Ovary (tissue), 9 donors: ENCODE results near the gene TENT5C. TPM values are rescaled to one million over a fixed set of nuclear protein-coding genes. Genes with fewer than 3 reads are reported as not detected.

Experiments used
- DNase-seq, 5 donors: peaks; one replicate each; pipeline ENCODE4 v3.0.0-alpha.2; 2019 to 2020
- H3K27ac ChIP-seq, 2 donors: fragments of 200-600 bp; one replicate each; pipeline versions ENCODE4 v1.5.1 to v1.8.0; 2019 to 2022
- H3K27me3 ChIP-seq: fragments of 200-600 bp; one replicate; pipeline ENCODE4 v1.8.0; 2022
- H3K36me3 ChIP-seq: fragments of 200-600 bp; sonication (generic); one replicate; pipeline ENCODE4 v1.5.1; 2019
- H3K4me1 ChIP-seq: one replicate; pipeline ENCODE4 v1.8.1; 2013; ENCODE audit warnings: mild to moderate bottlenecking, moderate library complexity; ENCODE audit not compliant: insufficient read depth
- H3K4me3 ChIP-seq: fragments of 200-600 bp; sonication (generic); one replicate; pipeline ENCODE4 v1.5.1; 2017
- H3K9me3 ChIP-seq, 2 donors: fragments of 200-600 bp in 1 of 2; sonication (generic) in 1 of 2; one replicate each; pipeline versions ENCODE4 v1.5.1 to v1.8.1; 2013 to 2019; ENCODE audit warnings: mild to moderate bottlenecking in 1 of 2, moderate library complexity in 1 of 2
- EP300 ChIP-seq: sonication (generic); formaldehyde crosslinking; IDR thresholded peaks from one replicate; pipeline ENCODE4 v1.6.1; 2017; ENCODE audit warnings: antibody characterized with exemption
- POLR2A ChIP-seq: fragments of 450-650 bp; IDR thresholded peaks from one replicate; pipeline ENCODE4 v1.6.1; 2017; ENCODE audit warnings: antibody characterized with exemption, mild to moderate bottlenecking, moderate library complexity
- WGBS, 3 donors: extraction: QIAGEN DNeasy Blood & Tissue Kit in 1 of 3; methylation state at CpG; one replicate each; pipeline versions ENCODE4 v1.1.5 to v1.1.7; 2013 to 2017; 5-methylcytosine and 5-hydroxymethylcytosine counted together
- intact Hi-C, 4 donors: fragments of 100-400 bp; cut with DNase I; formaldehyde crosslinking; loops; one replicate each; pipeline versions ENCODE4 v1.11.0 to v1.15.1; 2022 to 2023
- polyA plus RNA-seq, 2 donors: library from polyadenylated mRNA; stranded (reverse); fragments of 200-250 nt in 1 of 2; fragments of 350-450 nt in 1 of 2; fragmentation: Illumina TruSeq in 1 of 2; extraction: RNeasy Lipid Tissue Mini Kit (QIAGEN cat#74804) in 1 of 2; gene quantifications; one replicate each; pipeline ENCODE4 v1.2.3, GENCODE V29; 2013 to 2014
- total RNA-seq, 7 donors: library from RNA; depleted of rRNA in 2 of 7; stranded (reverse); fragments of >200 nt in 2 of 7; fragmentation: NEBNext Ultra II Directional in 3 of 7; extraction: Animal tissue kit (Norgen Biotek cat#: 25700) in 3 of 7; gene quantifications; one replicate each; pipeline versions ENCODE4 v1.1.0 to v1.2.4, GENCODE V29; 2016 to 2023
- TF ChIP-seq, protein P1 (sequence below), 3 donors: fragments of 450-650 bp in 2 of 3; fragments of 200-600 bp in 1 of 3; IDR thresholded peaks; one replicate each; pipeline versions ENCODE4 v1.5.1 to v1.8.0; 2016 to 2022; ENCODE audit warnings: antibody characterized with exemption in 3 of 3, mild to moderate bottlenecking in 1 of 3
- donor health status: DM: no; HTN: no; CAD: no; lungs with moderate emphysema.
- donor health status: DM: no; HTN: no; CAD: no.
- donor health status: Bipolar disorder and iron deficiency.
- donor health status: DM: yes; HTN: yes; CAD: no.
- donor health status: DM: no; HTN: no; CAD: no.
- donor health status: DM: yes; HTN: yes; CAD: no.

Gene TENT5C
- total and polyA plus RNA-seq, 9 donors = 2.6 to 24.7 (median 11.4) TPM

DNA sequence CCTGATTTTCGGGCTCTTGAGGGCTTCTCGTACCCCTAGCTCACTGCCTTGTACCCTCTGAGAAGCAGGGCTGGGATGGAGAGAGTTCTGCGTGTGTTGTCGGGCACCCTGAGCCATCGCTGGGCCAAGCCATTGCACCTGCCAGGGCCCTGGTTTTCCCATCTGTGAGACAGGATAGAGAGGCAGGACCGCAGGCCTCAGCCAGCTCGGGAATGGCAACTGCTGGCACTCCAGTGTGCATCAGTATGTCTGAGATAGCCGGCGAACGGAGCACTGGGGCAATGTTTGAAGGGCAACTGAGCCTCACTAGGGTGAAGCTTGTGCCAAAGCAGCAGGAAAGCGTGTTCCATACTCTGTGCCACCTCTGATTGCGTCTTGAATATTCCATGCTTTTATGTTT, 66.9 kb downstream of the TENT5C start:
- WGBS, 3 donors = 93 to 97% (median 95%) methylated on average over 12 of the region's 12 CpGs
- Histone ChIP-seq H3K27ac (no peak overlapping the region), H3K36me3 (no peaks in the 10 kb centered on the region), H3K4me3 (no peak overlapping the region), H3K9me3 (no peaks in the 10 kb centered on the region), H3K4me1 (peaks cover 1% of the 10 kb centered on the region), H3K27me3 (no peaks in the 10 kb centered on the region)
- intact Hi-C loops = no loop called here
- DNase-seq = no peak
- TF ChIP-seq EP300 (no peak), POLR2A (no peak)
- TF ChIP-seq, protein P1, sequence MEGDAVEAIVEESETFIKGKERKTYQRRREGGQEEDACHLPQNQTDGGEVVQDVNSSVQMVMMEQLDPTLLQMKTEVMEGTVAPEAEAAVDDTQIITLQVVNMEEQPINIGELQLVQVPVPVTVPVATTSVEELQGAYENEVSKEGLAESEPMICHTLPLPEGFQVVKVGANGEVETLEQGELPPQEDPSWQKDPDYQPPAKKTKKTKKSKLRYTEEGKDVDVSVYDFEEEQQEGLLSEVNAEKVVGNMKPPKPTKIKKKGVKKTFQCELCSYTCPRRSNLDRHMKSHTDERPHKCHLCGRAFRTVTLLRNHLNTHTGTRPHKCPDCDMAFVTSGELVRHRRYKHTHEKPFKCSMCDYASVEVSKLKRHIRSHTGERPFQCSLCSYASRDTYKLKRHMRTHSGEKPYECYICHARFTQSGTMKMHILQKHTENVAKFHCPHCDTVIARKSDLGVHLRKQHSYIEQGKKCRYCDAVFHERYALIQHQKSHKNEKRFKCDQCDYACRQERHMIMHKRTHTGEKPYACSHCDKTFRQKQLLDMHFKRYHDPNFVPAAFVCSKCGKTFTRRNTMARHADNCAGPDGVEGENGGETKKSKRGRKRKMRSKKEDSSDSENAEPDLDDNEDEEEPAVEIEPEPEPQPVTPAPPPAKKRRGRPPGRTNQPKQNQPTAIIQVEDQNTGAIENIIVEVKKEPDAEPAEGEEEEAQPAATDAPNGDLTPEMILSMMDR (IDR thresholded peaks at IDR 0.05) = no peak

DNA sequence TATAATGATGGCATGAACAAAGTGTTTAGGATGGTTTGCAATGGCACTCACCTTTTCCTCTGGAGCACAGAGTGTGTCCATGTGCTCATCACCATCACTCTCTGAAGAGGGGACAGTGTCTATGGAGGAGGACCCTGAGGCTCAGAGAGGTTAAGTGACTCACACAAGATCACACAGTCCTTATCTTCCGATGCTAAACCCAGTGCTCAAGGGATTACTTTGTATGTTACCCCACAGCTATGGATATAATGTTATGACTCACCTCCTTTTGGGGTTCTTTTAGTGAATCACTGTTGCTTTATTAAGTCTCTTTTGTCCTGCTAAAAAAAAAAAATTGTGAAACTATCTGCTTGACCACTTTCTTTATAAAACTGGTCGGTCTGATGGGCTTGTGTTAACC, 67.6 kb downstream of the TENT5C start:
- TF ChIP-seq, protein P1 (IDR thresholded peaks at IDR 0.05) = no peak
- TF ChIP-seq EP300 = no peak

DNA sequence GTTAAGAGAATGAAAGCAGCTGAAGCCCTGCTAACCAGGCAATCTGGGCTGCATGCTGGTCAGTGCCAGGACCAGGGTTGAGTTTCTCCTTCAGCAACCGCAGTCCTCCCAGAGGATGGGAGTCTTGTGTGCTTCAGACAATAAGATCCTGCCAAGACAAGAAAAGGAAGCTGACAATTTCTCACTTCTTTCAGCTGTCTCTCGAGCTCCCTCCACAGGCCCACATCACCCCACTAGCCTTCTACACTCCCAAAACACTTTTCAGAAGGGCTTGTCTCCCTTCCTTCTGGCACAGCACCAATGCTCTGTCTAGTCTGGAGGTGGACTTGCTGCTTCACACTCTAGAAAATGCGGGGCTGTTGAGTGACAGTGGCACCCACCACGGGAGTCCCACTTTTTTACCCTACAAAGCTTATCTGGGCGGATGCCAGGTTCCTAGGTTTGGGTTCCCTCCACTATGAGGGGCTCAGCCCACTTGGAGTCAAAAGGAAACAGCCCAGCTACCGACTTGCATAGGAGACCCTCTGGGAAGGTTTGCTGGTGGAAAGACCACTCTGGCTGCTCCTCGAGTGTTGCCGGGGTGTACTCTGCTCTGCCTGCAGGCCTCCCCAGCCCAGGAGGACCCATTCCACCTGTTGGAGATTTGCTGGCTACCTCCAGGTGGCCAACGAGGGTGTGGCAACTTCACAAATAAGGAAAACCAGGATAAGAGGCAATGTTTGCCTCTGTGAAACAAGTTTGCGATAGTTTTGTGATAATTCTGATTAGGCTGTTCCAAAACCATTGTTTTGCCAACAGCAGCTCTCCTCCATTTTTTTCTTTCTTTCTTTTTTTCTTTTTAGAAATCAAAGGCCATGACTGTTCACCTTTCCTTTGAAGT, 68.9 kb downstream of the TENT5C start:
- DNase-seq = no peak
- TF ChIP-seq POLR2A (no peak), EP300 (no peak)
- TF ChIP-seq, protein P1 (IDR thresholded peaks at IDR 0.05) = no peak
- intact Hi-C loops = no loop called here
- 69 to 79% (median 71%) methylated on average over 10 of the region's 10 CpGs for WGBS, 3 donors
- Histone ChIP-seq H3K9me3 (no peaks in the 10 kb centered on the region), H3K36me3 (no peaks in the 10 kb centered on the region), H3K4me3 (no peak overlapping the region), H3K4me1 (peaks cover 1% of the 10 kb centered on the region), H3K27ac (no peak overlapping the region), H3K27me3 (no peaks in the 10 kb centered on the region)

More for the DNA sequence above, 67.6 kb downstream of the TENT5C start:
- no peak overlapping the region for H3K27ac ChIP-seq
- no peaks in the 10 kb centered on the region for H3K9me3 ChIP-seq
- peaks cover 1% of the 10 kb centered on the region for H3K4me1 ChIP-seq
- H3K36me3 ChIP-seq = no peaks in the 10 kb centered on the region
- no peaks in the 10 kb centered on the region for H3K27me3 ChIP-seq
- 51 to 73% (median 70%) methylated on average over 2 of the region's 2 CpGs for WGBS, 3 donors
- no peak for DNase-seq
- intact Hi-C loops = no loop called here
- no peak overlapping the region for H3K4me3 ChIP-seq

DNA sequence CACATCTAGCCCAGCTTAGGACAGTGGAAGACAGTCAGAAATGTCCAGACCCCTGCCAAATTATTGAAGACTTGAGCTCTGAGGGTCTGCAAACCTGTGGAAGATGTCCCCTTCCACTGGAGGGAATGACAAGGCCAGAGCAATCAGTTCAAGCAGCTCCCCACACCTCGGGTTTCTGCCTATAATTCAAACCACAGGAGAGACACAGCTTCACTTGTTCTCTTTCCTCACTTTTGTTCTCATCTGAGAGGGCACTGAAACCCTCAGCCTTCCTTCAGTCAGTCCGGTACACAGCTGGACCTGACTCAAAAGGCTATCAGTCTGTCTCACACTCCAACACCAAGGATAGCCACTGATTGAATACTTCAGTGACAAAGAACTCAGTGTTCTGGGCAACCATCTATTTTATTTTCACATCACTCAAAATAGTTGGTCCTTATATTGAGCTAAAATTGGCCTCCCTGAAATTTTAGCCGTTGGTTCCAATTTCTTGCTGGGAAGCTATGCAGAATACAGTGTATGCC, 70.1 kb downstream of the TENT5C start:
- Histone ChIP-seq H3K4me1 (peaks cover 1% of the 10 kb centered on the region), H3K9me3 (no peaks in the 10 kb centered on the region), H3K27ac (no peak overlapping the region), H3K4me3 (no peak overlapping the region), H3K27me3 (no peaks in the 10 kb centered on the region), H3K36me3 (no peaks in the 10 kb centered on the region)
- WGBS, 3 donors = 62 to 70% (median 68%) methylated on average over 3 of the region's 3 CpGs
- intact Hi-C loops = no loop called here
- TF ChIP-seq, protein P1 (IDR thresholded peaks at IDR 0.05) = no peak
- TF ChIP-seq POLR2A = no peak
- no peak for TF ChIP-seq EP300
- no peak for DNase-seq
